ENCODE results near the gene NFAT5.
"Not testable (repeated sequence)": the region's sequence is repeated elsewhere in the genome, so short reads cannot be mapped to it uniquely, and the experiment has no call there.

Gene NFAT5

DNA sequence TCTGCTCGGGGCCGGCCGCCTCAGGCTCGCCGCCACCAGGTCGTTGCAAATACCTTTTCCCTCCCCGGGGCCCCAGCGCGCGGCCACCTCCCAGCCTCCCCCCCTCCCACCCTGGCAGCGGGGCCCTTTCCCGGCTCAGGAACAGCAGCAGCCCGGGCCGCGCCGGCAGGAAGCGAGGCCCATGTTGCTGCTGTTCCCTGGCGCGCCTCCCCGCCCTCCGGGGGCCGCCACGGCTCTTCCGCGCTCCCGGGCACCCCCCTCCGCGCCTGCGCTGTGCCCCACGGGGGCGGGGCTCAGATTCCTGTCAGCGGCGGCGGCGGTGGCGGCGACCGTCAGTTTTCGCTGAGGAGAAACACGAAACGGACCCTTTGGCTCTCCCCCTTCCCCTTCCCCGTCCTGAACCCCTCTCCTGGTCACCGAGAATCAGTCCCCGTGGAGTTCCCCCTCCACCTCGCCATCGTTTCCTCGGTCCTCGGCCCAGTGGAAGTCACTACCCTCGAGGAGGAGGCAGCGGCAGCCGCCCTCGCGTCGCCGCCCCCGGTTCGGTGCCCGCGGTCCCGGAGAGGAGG, at the start of gene NFAT5:
Gene NFAT5, plus strand, starts transcription at position 296 of the 569 bp plus-strand sequence. CDS start 336 bp downstream, outside the sequence.
- peak; percentile 75 to 89 for DNase-seq (ENCODE audit: low read depth in 1 of 2, low spot score in 1 of 2)

GRCh38 chr16:69517914-69518313, 47.9 kb upstream of the NFAT5 start:
- not testable (repeated sequence) for DNase-seq (ENCODE audit: low read depth in 1 of 2, low spot score in 1 of 2)

GRCh38 chr16:69520413-69520799, 45.4 kb upstream of the NFAT5 start:
- DNase-seq (ENCODE audit: low read depth in 1 of 2, low spot score in 1 of 2) = no peak

- no peak for DNase-seq (ENCODE audit: low read depth in 1 of 2, low spot score in 1 of 2)
Observed at GRCh38 chr16:69520800-69521602, 44.8 kb upstream of the NFAT5 start.

DNA sequence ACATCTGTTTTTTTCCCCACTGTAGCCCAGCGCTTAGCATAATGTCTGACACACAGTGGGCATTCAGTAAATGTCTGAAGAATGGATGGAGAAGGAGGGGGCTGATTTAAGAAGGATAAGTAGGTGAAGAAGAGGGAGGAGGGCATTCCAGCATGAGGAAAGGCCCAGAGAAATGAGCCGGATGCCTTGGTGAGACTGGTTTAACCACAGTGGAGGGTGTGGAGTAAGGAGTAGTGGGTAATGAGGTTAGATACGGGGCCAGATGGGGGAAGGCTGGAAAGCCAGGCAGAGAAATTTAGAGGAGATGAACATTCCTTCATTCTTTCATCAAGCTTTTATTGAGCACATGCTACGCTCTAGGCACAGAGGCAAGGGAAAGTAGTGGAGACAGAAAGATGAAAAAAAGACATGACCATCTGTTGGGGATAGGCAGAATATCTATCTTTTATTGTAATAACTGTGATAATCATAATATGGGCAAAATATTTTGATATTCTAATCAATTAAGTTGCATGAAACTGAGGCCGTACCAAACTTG, 43.7 kb upstream of the NFAT5 start:
- DNase-seq (ENCODE audit: low read depth in 1 of 2, low spot score in 1 of 2) = no peak

GRCh38 chr16:69522732-69523404, 42.9 kb upstream of the NFAT5 start:
- DNase-seq (ENCODE audit: low read depth in 1 of 2, low spot score in 1 of 2) = no peak

- no peak for DNase-seq (ENCODE audit: low read depth in 1 of 2, low spot score in 1 of 2)
Observed at GRCh38 chr16:69523566-69524305, 42.0 kb upstream of the NFAT5 start.

DNA sequence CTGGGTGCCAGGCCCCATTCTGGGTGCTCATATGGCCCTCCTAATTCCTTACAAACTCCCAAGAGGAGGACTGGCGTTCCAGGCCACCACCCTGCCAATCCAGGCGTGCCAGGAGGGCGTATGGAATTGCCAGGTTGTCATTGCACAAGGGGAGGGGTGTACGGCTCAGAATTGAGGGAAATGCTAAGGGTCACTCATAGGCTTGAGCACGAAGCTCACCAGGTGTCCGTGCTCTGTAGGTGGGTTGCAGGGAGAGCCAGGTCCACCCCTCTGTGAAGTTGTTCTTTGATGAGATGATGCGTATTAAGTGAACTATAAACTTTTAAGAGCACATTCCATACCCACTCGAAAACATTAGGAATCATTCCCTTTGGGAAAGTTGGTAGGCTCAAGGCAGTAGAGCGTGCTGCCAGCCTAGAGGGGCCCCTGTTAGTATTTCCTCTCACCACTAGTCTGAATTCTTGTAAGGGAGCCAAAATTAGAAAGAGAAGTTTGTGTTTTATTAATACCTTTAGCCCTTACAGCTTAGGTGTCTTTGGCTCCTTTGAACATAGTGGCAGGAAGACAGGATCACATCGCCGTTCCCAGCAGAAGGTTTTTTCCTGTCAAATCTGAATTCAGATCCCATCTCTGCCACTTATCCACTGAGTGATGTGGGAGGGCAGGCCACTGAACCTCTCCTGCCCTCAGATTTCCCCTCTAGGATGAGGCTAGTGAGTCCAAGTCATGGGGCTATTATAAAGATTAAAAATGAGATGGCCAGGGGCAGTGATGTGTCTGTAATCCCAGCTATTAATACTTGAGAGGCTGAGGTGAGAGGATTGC, 38.7 kb upstream of the NFAT5 start:
- no peak for DNase-seq (ENCODE audit: low read depth in 1 of 2, low spot score in 1 of 2)

- DNase-seq (ENCODE audit: low read depth in 1 of 2, low spot score in 1 of 2) = no peak
Observed at GRCh38 chr16:69531988-69532387, 33.8 kb upstream of the NFAT5 start.

- no peak for DNase-seq (ENCODE audit: low read depth in 1 of 2, low spot score in 1 of 2)
Observed at GRCh38 chr16:69532641-69533455, 32.9 kb upstream of the NFAT5 start.

- no peak for DNase-seq (ENCODE audit: low read depth in 1 of 2, low spot score in 1 of 2)
Observed at GRCh38 chr16:69534720-69535119, 31.0 kb upstream of the NFAT5 start.

DNA sequence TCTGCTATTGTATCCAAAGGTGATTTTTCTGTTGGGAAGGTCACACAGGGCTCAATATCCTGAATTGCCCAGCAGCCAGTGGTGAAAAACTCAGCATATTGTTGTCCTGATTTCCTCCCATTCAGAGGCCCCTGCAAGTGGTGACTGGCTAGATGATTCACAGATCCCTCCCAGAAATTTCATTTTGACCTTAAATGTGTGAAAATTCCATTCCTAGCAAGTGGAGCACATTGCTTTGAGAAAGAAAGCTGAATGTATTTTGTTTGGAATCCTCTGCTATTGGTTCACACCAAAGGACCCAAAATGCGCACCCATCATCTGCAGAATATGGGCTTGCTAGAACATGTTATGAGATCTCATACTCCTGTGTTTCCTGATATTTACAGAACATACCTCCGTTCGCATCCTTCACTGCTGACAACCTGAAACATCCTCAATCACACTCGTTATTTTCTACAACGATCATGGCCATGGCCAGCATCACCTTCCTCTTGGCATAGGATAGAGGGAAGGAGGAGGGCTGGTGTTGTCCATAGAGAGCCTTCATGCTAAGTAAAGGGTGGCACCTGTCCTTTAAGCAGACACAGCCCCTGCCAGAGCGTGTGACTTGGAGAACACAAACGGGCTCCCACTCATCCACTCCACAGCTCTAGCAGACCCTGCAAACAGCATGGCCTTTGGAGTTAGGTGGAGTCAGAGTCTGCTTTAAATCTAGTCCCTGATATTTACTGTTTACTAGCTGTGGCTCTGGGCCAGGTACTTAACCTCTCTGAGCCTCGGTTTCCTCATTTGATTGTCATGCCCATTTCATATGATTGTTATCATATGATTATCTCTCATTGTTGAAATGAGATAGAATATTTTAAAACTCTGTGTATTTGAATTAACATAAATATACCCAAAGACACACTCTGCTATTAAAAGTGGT, 30.4 kb upstream of the NFAT5 start:
- DNase-seq (ENCODE audit: low read depth in 1 of 2, low spot score in 1 of 2) = no peak

GRCh38 chr16:69537706-69538080, 28.1 kb upstream of the NFAT5 start:
- no peak for DNase-seq (ENCODE audit: low read depth in 1 of 2, low spot score in 1 of 2)

DNA sequence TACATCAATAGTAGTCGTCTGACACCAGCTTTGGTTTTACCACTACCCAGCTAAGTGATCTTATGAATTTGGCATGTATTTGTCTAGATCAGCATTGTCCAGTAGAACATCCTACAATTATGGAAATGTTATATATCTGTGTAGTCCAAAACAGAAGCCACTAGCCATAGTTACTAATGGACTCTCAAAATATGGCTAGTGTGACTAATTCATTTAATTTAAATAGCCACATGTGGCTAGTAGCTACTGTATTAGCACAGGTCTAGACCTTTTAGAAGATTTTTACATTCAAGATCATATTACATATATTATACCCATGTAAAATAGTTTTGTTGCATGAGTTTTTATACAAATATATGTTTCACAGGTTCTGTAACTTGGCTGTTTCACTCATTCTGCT, 27.0 kb upstream of the NFAT5 start:
- no peak for DNase-seq (ENCODE audit: low read depth in 1 of 2, low spot score in 1 of 2)

DNA sequence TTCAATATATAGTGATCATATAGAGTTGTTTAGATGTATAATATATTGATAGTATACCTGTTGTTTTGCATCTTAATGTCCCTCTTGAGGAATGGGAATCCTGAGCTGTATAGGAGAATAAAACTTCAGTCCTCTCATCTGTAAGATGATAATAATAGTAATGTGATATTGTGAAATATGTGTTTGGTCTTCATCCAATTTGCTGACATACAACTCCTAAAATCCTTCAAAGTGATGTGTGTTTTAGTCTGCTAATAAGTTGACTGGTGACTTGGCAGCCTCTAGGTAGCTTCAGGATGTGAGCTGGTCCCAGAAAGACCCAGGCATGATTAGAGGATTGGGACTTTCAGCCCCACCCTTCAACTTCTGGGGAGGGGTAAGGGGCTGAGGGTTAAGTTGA, 22.8 kb upstream of the NFAT5 start:
- no peak for DNase-seq (ENCODE audit: low read depth in 1 of 2, low spot score in 1 of 2)

DNA sequence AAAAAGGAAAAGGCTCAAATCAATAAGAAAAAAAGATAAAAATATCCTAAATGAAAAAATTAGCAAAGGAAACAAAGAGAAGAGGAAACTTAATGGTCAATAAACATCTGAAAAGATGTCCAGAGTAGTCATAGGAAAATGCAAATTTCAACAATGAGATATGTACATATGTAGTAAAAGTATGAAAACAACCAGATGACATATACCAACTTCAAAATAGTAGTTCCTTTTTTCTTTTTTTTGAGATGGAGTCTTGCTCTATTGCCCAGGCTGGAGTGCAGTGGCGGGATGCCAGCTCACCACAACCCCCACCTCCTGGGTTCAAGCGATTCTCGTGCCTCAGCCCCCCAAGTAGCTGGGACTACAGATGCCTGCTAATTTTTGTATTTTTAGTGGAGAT, 21.7 kb upstream of the NFAT5 start:
- no peak for DNase-seq (ENCODE audit: low read depth in 1 of 2, low spot score in 1 of 2)

DNA sequence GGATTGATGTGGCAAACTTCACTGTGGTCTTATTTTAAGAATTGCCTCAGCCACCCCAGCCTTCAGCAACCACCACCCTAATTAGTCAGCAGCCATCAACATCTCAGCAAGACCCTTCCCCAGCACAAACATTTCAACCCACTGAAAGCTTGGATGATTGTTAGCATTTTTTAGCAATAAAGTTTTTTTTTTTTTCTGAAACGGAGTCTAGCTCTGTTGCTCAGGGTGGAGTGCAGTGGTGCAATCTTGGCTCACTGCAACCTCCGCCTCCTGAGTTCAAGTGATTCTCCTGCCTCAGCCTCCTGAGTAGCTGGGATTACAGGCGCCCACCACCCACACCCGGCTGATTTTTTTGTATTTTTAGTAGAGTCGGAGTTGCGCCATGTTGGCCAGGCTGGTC, 19.1 kb upstream of the NFAT5 start:
- not testable (repeated sequence) for DNase-seq (ENCODE audit: low read depth in 1 of 2, low spot score in 1 of 2)

DNA sequence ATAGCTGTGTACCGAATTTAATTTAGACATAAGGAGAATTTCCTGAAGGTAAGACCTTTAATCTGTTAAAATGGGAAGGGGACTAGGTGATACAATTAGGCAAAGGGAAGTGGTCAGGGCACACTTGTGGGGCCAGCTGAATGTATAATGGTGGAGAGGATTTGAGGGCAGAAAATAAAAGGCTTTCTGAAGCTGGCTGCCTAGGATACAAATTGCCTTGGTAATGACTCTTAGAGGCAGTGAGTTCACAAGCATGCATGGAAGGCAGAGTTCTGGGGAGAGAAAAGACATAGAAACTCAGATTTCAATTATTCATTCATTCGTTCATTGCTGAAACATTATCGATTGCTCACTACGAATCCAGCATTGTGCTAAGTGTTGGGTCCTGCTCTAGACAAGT, 12.4 kb upstream of the NFAT5 start:
- no peak for DNase-seq (ENCODE audit: low read depth in 1 of 2, low spot score in 1 of 2)

DNA sequence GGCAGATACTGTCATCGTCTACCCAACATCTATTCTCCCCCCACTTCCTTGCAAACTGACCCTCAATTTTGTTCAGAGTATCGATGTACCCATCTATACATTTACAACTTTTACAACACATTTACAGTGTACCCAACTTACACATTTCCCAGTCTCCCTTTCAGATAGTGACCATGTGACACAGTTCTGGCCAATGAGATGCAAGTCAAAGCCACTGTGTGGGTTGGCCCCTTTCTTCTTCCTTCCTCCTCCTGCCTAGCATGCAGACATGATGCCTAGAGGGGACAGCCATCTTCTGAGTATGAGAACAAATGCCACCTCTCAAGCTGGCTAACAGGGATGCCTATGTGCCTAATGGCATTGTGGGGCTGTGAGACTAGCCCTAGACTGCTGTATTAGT, 11.3 kb upstream of the NFAT5 start:
- no peak for DNase-seq (ENCODE audit: low read depth in 1 of 2, low spot score in 1 of 2)

Data from activated T-helper 1 cell treated with anti-CD3 and anti-CD28 coated beads, Interleukin-2, amount 50 U/mL, for 16 hours (primary cell).